OCI-LY7 (cell line): ENCODE data around the gene S1PR5. TPM values are rescaled to one million over a fixed set of nuclear protein-coding genes. Genes with fewer than 3 reads are reported as not detected.
A peak's percentile ranks its signal among the peaks of the same experiment; 100 is the strongest.

Experiments used
- BruUV-seq: library from RNA; stranded (reverse); fragments of 400-500 nt; replicated peaks from 2 replicates; lab custom pipeline; 2021; lab: Mats Ljungman, UMichigan
- CTCF ChIA-PET: fragments of 300-600 bp; sonication (Branson Sonifier 250); formaldehyde crosslinking; loops from one replicate; lab custom pipeline; 2022; ENCODE audit warnings: antibody characterized with exemption; ENCODE audit not compliant: unreplicated experiment; lab: Charles Lee
- POLR2A ChIA-PET: fragments of 300-600 bp; sonication (Branson Sonifier 250); formaldehyde crosslinking; loops from one replicate; lab custom pipeline; 2022; ENCODE audit warnings: antibody characterized with exemption; lab: Charles Lee
- DNase-seq: peaks from one replicate; pipeline ENCODE4 v3.0.0-alpha.2; 2015; ENCODE audit warnings: low spot score
- H2AFZ ChIP-seq: fragments of 200-600 bp; sonication (generic), shearing (Covaris generic); 2 replicates; pipeline ENCODE4 v1.6.1; 2014; ENCODE audit warnings: mild to moderate bottlenecking, antibody characterized with exemption, low read length, moderate library complexity
- H3K27ac ChIP-seq: fragments of 200-600 bp; sonication (generic); 2 replicates; pipeline ENCODE4 v1.5.1; 2014; ENCODE audit warnings: mixed run types, low read depth, mild to moderate bottlenecking, moderate library complexity, low read length, inconsistent platforms; ENCODE audit not compliant: poor library complexity, severe bottlenecking
- H3K36me3 ChIP-seq: fragments of 200-600 bp; sonication (generic); 2 replicates; pipeline ENCODE4 v1.6.1; 2014; ENCODE audit warnings: mild to moderate bottlenecking, antibody characterized with exemption, low read length, moderate library complexity, mixed read lengths; ENCODE audit not compliant: insufficient read depth
- H3K4me1 ChIP-seq: fragments of 200-600 bp; sonication (generic); 2 replicates; pipeline ENCODE4 v1.5.1; 2014; ENCODE audit warnings: mild to moderate bottlenecking, low read length; ENCODE audit not compliant: insufficient read depth, poor library complexity, severe bottlenecking
- H3K4me2 ChIP-seq: fragments of 200-600 bp; sonication (generic); 2 replicates; pipeline ENCODE4 v1.6.1; 2014; ENCODE audit warnings: mild to moderate bottlenecking, low read length
- H3K4me3 ChIP-seq: fragments of 200-600 bp; sonication (generic); 2 replicates; pipeline ENCODE4 v1.5.1; 2014; ENCODE audit warnings: mild to moderate bottlenecking, low read depth, low read length; ENCODE audit not compliant: poor library complexity, severe bottlenecking
- H3K79me2 ChIP-seq: fragments of 200-600 bp; sonication (generic); 2 replicates; pipeline ENCODE4 v1.6.1; 2016; ENCODE audit warnings: low read depth, mild to moderate bottlenecking, low read length, moderate library complexity, mixed read lengths; ENCODE audit not compliant: insufficient read depth
- H3K9me2 ChIP-seq: fragments of 200-600 bp; sonication (generic); 2 replicates; pipeline ENCODE4 v1.6.1; 2016; ENCODE audit warnings: mild to moderate bottlenecking, low read length, mixed read lengths; ENCODE audit not compliant: insufficient read depth
- H3K9me3 ChIP-seq: fragments of 200-600 bp; sonication (generic); 2 replicates; pipeline ENCODE4 v1.6.1; 2014; ENCODE audit warnings: mild to moderate bottlenecking, mixed run types, low read length, mixed read lengths
- H4K20me1 ChIP-seq: fragments of 200-600 bp; sonication (generic); 2 replicates; pipeline ENCODE4 v1.6.1; 2014; ENCODE audit warnings: mild to moderate bottlenecking, antibody characterized with exemption, low read length, moderate library complexity, mixed read lengths; ENCODE audit not compliant: insufficient read depth
- EZH2phosphoT487 ChIP-seq: fragments of 200-600 bp; sonication (generic); IDR thresholded peaks from 2 replicates; pipeline ENCODE4 v1.6.1; 2018; ENCODE audit warnings: low read depth, borderline replicate concordance, mild to moderate bottlenecking, mixed run types, antibody characterized with exemption, low read length, moderate library complexity, mixed read lengths
- intact Hi-C: fragments of 100-400 bp; cut with micrococcal nuclease; formaldehyde crosslinking; loops from one replicate; pipeline ENCODE4 v1.10.0; 2022; ENCODE audit not compliant: unreplicated experiment
- total RNA-seq, 2 experiments: library from RNA; depleted of rRNA in 1 of 2; stranded (reverse); fragments of >200 nt in 1 of 2; shearing (Covaris generic) in 1 of 2; gene quantifications; 2 replicates each; pipeline ENCODE4 v1.2.3, GENCODE V29; 2014 to 2022
- TF ChIP-seq, protein P1 (sequence below): fragments of 200-600 bp; sonication (generic); conservative IDR thresholded peaks from 2 replicates; pipeline ENCODE4 v1.5.1; 2014; ENCODE audit warnings: mild to moderate bottlenecking, antibody characterized with exemption, low read length, moderate library complexity, mixed read lengths

S1PR5 gene
- total RNA-seq, 2 experiments from 2014 or later, result not detected

DNA sequence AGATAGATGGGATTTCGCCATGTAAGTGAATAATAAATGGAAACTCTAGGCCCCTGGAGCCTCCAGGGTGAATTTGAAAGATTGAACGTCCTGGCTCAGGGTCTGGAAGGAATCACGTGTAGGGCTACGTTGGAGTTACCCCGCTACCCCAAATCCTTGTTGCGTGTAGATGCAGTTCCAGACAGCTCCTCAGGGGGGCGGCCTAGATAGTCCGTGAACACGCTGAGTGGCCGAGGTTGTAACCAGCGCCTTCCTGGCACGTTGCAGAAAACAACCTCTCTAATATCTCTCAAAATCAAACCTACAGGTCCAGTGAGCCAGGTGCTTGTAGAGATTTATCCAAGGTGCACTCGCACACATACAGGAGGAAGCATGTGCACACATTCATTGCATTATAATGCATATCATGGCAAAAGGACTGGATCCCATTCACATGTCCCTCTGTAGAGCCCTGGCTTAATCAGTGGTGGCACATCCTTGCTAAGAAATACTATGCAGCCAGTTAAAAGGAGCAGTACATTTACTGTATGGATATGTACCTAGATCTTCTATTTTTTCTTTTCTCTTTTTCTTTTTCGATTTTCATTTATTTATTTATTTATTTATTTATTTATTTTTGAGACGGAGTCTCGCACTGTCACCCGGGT lies 11.5 kb downstream of the S1PR5 start:
- Histone ChIP-seq H3K9me3 (no peaks in the 10 kb centered on the region), H3K4me3 (no peak overlapping the region), H4K20me1 (no peaks in the 10 kb centered on the region), H3K27ac (no peak overlapping the region), H3K4me2 (no peak overlapping the region), H2AFZ (no peak overlapping the region), H3K36me3 (peaks cover 5% of the 10 kb centered on the region; the same call in 1 of the 2 replicates), H3K79me2 (peaks cover 18% of the 10 kb centered on the region), H3K9me2 (no peaks in the 10 kb centered on the region), H3K4me1 (peaks cover 20% of the 10 kb centered on the region)
- ChIA-PET CTCF (no interaction called here), POLR2A (interaction anchor here (0.7 to 1.0 kb wide), 3 partner anchors 20 to 61 kb away, joined by 3 to 5 read pairs (median 4); no protein-coding TSS in a partner anchor)
- BruUV-seq, result no TSS peak
- peak; percentile 81 for DNase-seq
- intact Hi-C loops, result no loop called here
- no peak for TF ChIP-seq EZH2phosphoT487
- TF ChIP-seq, protein P1, sequence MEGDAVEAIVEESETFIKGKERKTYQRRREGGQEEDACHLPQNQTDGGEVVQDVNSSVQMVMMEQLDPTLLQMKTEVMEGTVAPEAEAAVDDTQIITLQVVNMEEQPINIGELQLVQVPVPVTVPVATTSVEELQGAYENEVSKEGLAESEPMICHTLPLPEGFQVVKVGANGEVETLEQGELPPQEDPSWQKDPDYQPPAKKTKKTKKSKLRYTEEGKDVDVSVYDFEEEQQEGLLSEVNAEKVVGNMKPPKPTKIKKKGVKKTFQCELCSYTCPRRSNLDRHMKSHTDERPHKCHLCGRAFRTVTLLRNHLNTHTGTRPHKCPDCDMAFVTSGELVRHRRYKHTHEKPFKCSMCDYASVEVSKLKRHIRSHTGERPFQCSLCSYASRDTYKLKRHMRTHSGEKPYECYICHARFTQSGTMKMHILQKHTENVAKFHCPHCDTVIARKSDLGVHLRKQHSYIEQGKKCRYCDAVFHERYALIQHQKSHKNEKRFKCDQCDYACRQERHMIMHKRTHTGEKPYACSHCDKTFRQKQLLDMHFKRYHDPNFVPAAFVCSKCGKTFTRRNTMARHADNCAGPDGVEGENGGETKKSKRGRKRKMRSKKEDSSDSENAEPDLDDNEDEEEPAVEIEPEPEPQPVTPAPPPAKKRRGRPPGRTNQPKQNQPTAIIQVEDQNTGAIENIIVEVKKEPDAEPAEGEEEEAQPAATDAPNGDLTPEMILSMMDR, result peak; percentile 88

DNA sequence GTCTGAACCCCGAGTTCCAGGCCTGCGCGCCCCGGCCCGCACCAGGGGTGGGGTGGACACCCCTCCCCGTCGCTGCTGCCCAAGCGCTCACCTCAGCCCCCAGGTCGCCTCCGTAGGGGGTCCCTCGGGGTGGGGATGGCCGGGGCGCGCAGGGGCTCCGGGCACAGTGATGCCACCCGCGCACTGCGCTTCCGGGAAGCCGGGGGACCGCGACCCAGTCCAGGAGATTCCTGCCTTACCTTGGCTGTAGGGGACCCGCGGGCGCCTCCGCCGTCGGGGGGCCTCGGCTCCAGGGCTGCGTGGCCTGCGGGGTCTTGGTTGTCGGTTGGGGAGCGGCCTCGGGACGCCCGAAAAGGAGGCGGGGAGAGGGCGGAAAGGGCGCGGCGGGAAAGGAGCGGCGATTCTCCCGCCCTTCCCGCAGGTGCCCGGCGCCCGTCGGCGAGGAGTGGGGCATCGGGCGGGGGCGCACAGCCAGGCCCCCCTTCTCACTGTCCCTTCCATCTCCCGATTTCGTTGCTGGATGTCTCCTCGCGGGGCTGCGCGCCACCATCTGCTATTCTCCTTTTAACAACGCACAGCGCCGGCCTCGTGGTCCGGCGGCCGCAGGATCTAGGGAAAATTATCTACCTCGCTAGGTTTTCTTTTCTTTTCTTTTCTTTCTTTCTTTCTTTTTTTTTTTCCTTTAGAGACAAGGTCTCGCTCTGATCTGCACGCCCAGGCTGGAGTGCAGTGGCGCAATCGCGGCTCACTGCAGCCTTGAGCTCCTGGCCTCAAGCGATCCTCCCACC lies 14.1 kb downstream of the S1PR5 start, which contains the start of gene KEAP1:
Gene KEAP1, minus strand, starts transcription at position 355 of the 788 bp plus-strand sequence. CDS start 3,323 bp downstream, outside the sequence.
- peak; percentile 59 for DNase-seq
- ChIA-PET CTCF (no interaction called here), POLR2A (interaction anchor here (0.7 kb wide), 2 partner anchors 142 to 1584 kb away, joined by 3 to 4 read pairs; no protein-coding TSS in a partner anchor)
- H3K27ac ChIP-seq, result peak within 1 kb of the TSS; percentile 75
- H3K4me1 ChIP-seq, result peaks cover 17% of the 10 kb centered on the region
- H3K4me3 ChIP-seq, result peak within 1 kb of the TSS; percentile 86
- BruUV-seq, result TSS peak; percentile 91
- H3K36me3 ChIP-seq, result peaks cover 27% of the 10 kb centered on the region
- H3K9me3 ChIP-seq, result no peaks in the 10 kb centered on the region
- peak within 1 kb of the TSS; percentile 84 for H2AFZ ChIP-seq
- no peaks in the 10 kb centered on the region for H3K9me2 ChIP-seq
- TF ChIP-seq, protein P1, result 0 out of 2 replicates have a peak, but pooled peaks have one; percentile 23
- no peak for TF ChIP-seq EZH2phosphoT487
- peaks cover 43% of the 10 kb centered on the region for H3K79me2 ChIP-seq
- no peaks in the 10 kb centered on the region for H4K20me1 ChIP-seq
- H3K4me2 ChIP-seq, result peak within 1 kb of the TSS; percentile 85
- intact Hi-C loops, result loop anchor here (5.0 kb wide), 1 partner anchor 96 kb away; no protein-coding TSS in a partner anchor
